GM12801 (cell line): ENCODE results near the gene NISCH.

Experiments used
- CTCF ChIP-seq: IDR thresholded peaks from one replicate; pipeline ENCODE4 v1.5.1; 2011; ENCODE audit warnings: control low read depth; ENCODE audit not compliant: insufficient read length; ENCODE audit errors: extremely low read depth

The NISCH gene

GRCh38 chr3:52504977-52505376 is 49.6 kb downstream of the NISCH start:
- no peak for TF ChIP-seq CTCF

GRCh38 chr3:52506266-52506966 is 51.0 kb downstream of the NISCH start:
- no peak for TF ChIP-seq CTCF

GRCh38 chr3:52507359-52507758 is 52.0 kb downstream of the NISCH start:
- no peak for TF ChIP-seq CTCF

GRCh38 chr3:52509753-52510328 is 54.4 kb downstream of the NISCH start:
- no peak for TF ChIP-seq CTCF

GRCh38 chr3:52511509-52511908 is 56.1 kb downstream of the NISCH start:
- TF ChIP-seq CTCF, result no peak

GRCh38 chr3:52512105-52512504 is 56.7 kb downstream of the NISCH start:
- TF ChIP-seq CTCF, result no peak

GRCh38 chr3:52512727-52513126 is 57.3 kb downstream of the NISCH start:
- TF ChIP-seq CTCF, result no peak

- no peak for TF ChIP-seq CTCF
These were observed 57.9 kb downstream of the NISCH start for GRCh38 chr3:52513281-52513680.
